A673 (cell line): ENCODE measurements around the gene MTFMT. TPM values are rescaled to one million over a fixed set of nuclear protein-coding genes. Genes with fewer than 3 reads are reported as not detected.

Source experiments
- BruUV-seq: library from RNA; stranded (reverse); fragments of 400-500 nt; replicated peaks from 2 replicates; lab custom pipeline; 2021; lab: Mats Ljungman, UMichigan
- CTCF ChIA-PET: fragments of 300-600 bp; sonication (Branson Sonifier 250); formaldehyde crosslinking; loops from one replicate; lab custom pipeline; 2022; ENCODE audit warnings: antibody characterized with exemption; lab: Charles Lee
- POLR2A ChIA-PET: fragments of 300-600 bp; sonication (Branson Sonifier 250); formaldehyde crosslinking; loops from one replicate; lab custom pipeline; 2022; ENCODE audit warnings: antibody characterized with exemption; ENCODE audit not compliant: low non-redundant PET; lab: Charles Lee
- DNase-seq: peaks from one replicate; pipeline ENCODE4 v3.0.0-alpha.2; 2015; ENCODE audit warnings: low spot score
- H3K27ac ChIP-seq: fragments of 200-600 bp; sonication (generic); 2 replicates; pipeline ENCODE4 v1.5.1; 2016; ENCODE audit warnings: mixed run types, low read depth, mild to moderate bottlenecking, mixed read lengths, antibody characterized with exemption, low read length; ENCODE audit not compliant: poor library complexity, severe bottlenecking
- H3K27me3 ChIP-seq: fragments of 200-600 bp; sonication (generic); replicated peaks from 2 replicates; pipeline ENCODE4 v1.6.1; 2017; ENCODE audit warnings: mixed run types, low read depth, mild to moderate bottlenecking, mixed read lengths, antibody characterized with exemption, low read length; ENCODE audit not compliant: insufficient read depth, poor library complexity
- H3K36me3 ChIP-seq: fragments of 200-600 bp; sonication (generic); 2 replicates; pipeline ENCODE4 v1.6.1; 2016; ENCODE audit warnings: mixed run types, mild to moderate bottlenecking, mixed read lengths, antibody characterized with exemption, low read length; ENCODE audit not compliant: insufficient read depth, poor library complexity, severe bottlenecking
- H3K4me1 ChIP-seq: fragments of 200-600 bp; sonication (generic); 2 replicates; pipeline ENCODE4 v1.6.1; 2017; ENCODE audit warnings: mixed run types, mild to moderate bottlenecking, mixed read lengths, antibody characterized with exemption, low read length; ENCODE audit not compliant: insufficient read depth, poor library complexity, severe bottlenecking
- H3K4me3 ChIP-seq: fragments of 200-600 bp; sonication (generic); 2 replicates; pipeline ENCODE4 v1.5.1; 2016; ENCODE audit warnings: low read depth, mixed run types, mild to moderate bottlenecking, mixed read lengths, low read length; ENCODE audit not compliant: poor library complexity, severe bottlenecking
- H3K9me3 ChIP-seq: fragments of 200-600 bp; sonication (generic); 2 replicates; pipeline ENCODE4 v1.6.1; 2016; ENCODE audit warnings: mixed run types, low read depth, mild to moderate bottlenecking, mixed read lengths, antibody characterized with exemption, low read length; ENCODE audit not compliant: poor library complexity, severe bottlenecking
- CTCF ChIP-seq: fragments of 300-800, 200-600 bp; sonication (generic); conservative IDR thresholded peaks from 2 replicates; pipeline ENCODE4 v1.5.1; 2017; ENCODE audit warnings: low read depth, mild to moderate bottlenecking, antibody characterized with exemption, low read length, moderate library complexity, mixed read lengths
- EZH2 ChIP-seq: fragments of 200-600 bp; sonication (generic); IDR thresholded peaks from 2 replicates; pipeline ENCODE4 v1.6.1; 2017; ENCODE audit warnings: borderline replicate concordance, low read depth, mild to moderate bottlenecking, mixed read lengths, antibody characterized with exemption, low read length; ENCODE audit not compliant: poor library complexity, severe bottlenecking
- intact Hi-C: fragments of 100-400 bp; cut with micrococcal nuclease; formaldehyde crosslinking; loops from one replicate; pipeline ENCODE4 v1.10.0; 2022; ENCODE audit not compliant: unreplicated experiment
- total RNA-seq: library from RNA; stranded (reverse); gene quantifications from 2 replicates; pipeline ENCODE4 v1.2.3, GENCODE V29; 2021

The MTFMT gene
- total RNA-seq, 1 experiment from 2014 or later = 26.2 TPM

DNA sequence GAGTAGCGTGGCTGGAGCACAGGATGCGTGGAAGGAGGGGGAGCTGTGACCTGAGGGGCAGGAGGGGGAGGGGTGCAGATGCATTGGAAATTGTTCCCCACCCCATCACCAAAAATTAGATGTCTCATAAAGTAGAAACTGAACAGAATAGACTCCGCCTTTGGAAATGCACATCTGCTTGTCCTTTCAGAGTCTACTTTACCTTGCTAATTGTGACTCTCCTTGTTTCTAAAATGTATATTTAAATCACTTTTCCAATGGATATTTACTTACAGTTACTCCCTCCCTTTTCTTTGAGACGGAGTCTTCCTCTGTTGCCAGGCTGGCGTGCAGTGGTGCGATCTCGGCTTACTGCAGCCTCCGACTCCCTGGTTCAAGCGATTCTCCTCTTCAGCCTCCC is 70.3 kb downstream of the MTFMT start:
- POLR2A ChIA-PET = no interaction called here
- CTCF ChIA-PET = no interaction called here
- no peaks in the 10 kb centered on the region for H3K9me3 ChIP-seq
- no peak for DNase-seq
- peaks cover 52% of the 10 kb centered on the region for H3K36me3 ChIP-seq
- intact Hi-C loops = no loop called here
- no TSS peak for BruUV-seq
- H3K27me3 ChIP-seq = no peaks in the 10 kb centered on the region
- H3K4me1 ChIP-seq = no peaks in the 10 kb centered on the region
- no peak overlapping the region for H3K27ac ChIP-seq
- no peak overlapping the region for H3K4me3 ChIP-seq
- no peak for TF ChIP-seq EZH2
- no peak for TF ChIP-seq CTCF

DNA sequence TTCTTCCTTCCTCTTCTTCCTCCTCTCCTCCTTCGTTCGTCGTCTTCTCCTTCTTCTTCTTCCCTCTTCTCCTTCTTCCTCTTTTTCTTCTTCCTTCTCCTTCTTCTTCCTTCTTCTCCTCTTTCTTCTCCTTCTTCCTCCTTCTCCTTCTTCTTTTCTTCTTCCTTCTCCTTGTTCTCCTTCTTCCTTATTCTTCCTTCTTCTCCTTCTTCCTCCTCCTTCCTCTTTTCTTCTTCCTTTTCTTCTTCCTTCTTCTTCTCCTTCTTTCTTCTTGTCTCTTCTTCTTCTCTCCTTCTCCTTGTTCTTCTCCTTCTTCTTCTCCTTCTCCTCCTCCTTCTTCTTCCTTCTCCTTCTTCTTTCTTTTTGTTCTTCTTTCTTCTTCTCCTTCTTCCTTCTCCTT is 75.0 kb downstream of the MTFMT start:
- intact Hi-C loops = no loop called here
- Histone ChIP-seq H3K4me1 (no peaks in the 10 kb centered on the region), H3K27me3 (no peaks in the 10 kb centered on the region), H3K27ac (no peak overlapping the region), H3K9me3 (no peaks in the 10 kb centered on the region), H3K4me3 (no peak overlapping the region), H3K36me3 (peaks cover 20% of the 10 kb centered on the region)
- POLR2A ChIA-PET = no interaction called here
- DNase-seq = no peak
- CTCF ChIA-PET = no interaction called here
- BruUV-seq = no TSS peak
- TF ChIP-seq CTCF (no peak), EZH2 (no peak)

GRCh38 chr15:64951777-64952418 is 77.5 kb downstream of the MTFMT start:
- POLR2A ChIA-PET = no interaction called here
- no peak overlapping the region for H3K4me3 ChIP-seq
- TF ChIP-seq CTCF = no peak
- no peak for TF ChIP-seq EZH2
- no TSS peak for BruUV-seq
- no peak for DNase-seq
- CTCF ChIA-PET = no interaction called here
- intact Hi-C loops = no loop called here
- peaks cover 10% of the 10 kb centered on the region for H3K36me3 ChIP-seq
- no peaks in the 10 kb centered on the region for H3K9me3 ChIP-seq
- no peaks in the 10 kb centered on the region for H3K27me3 ChIP-seq
- H3K4me1 ChIP-seq = no peaks in the 10 kb centered on the region
- H3K27ac ChIP-seq = no peak overlapping the region

Other genes starting within 250 kb of the MTFMT start
- gene PIF1, start 204.0 kb downstream of the MTFMT start, total RNA-seq = 60.4 and 65.7 TPM in 2 replicates
- 7.7 and 8.9 TPM in 2 replicates for gene PLEKHO2, start 187.7 kb downstream of the MTFMT start, total RNA-seq
- 2.3 and 3.5 TPM in 2 replicates for gene ANKDD1A, start 117.7 kb downstream of the MTFMT start, total RNA-seq
- 85.7 and 89.1 TPM in 2 replicates for gene SPG21, start 39.7 kb downstream of the MTFMT start, total RNA-seq
- not detected in 2 replicates for gene SLC51B, start 15.7 kb upstream of the MTFMT start, total RNA-seq
- 0.69 and 1.2 TPM in 2 replicates for gene RASL12, start 38.4 kb upstream of the MTFMT start, total RNA-seq
- gene KBTBD13, start 47.1 kb upstream of the MTFMT start, total RNA-seq = not detected in 2 replicates
- 3.6 and 3.9 TPM in 2 replicates for gene UBAP1L, start 85.6 kb upstream of the MTFMT start, total RNA-seq
- gene PDCD7, start 104.2 kb upstream of the MTFMT start, total RNA-seq = 30.7 and 39.1 TPM in 2 replicates
- gene CLPX, start 155.7 kb upstream of the MTFMT start, total RNA-seq = 60.2 and 64.4 TPM in 2 replicates
- gene CILP, start 181.8 kb upstream of the MTFMT start, total RNA-seq = 0.04 TPM in 1 of 2 replicates, not detected in the other